Kidney (tissue), 14 donors: ENCODE measurements around the gene COL23A1. TPM values are rescaled to one million over a fixed set of nuclear protein-coding genes. Genes with fewer than 3 reads are reported as not detected.

Experiments used
- DNase-seq, 5 donors: peaks; one replicate each; pipeline ENCODE4 v3.0.0-alpha.2; 2013 to 2020
- FAIRE-seq: peaks from 2 replicates; lab custom pipeline; 2012; peaks lifted over from hg19 to GRCh38; lab: Jason Lieb, UNC
- H3K27ac ChIP-seq, 2 donors: one replicate each; pipeline ENCODE4 v1.7.0; 2013; ENCODE audit warnings: low read depth in 2 of 2, low read length in 2 of 2, inconsistent platforms in 1 of 2
- H3K27me3 ChIP-seq: one replicate; pipeline ENCODE4 v1.7.1; 2013; ENCODE audit warnings: low read length, inconsistent platforms; ENCODE audit not compliant: control insufficient read depth, insufficient read depth
- H3K36me3 ChIP-seq, 3 donors: one replicate each; pipeline versions ENCODE4 v1.7.0 to v1.7.1; 2013; ENCODE audit warnings: low read length in 3 of 3, control low read depth in 1 of 3, inconsistent platforms in 1 of 3; ENCODE audit not compliant: insufficient read depth in 3 of 3, control insufficient read depth in 2 of 3
- H3K4me1 ChIP-seq, 3 donors: one replicate each; pipeline versions ENCODE4 v1.7.0 to v1.7.1; 2013; ENCODE audit warnings: low read length in 3 of 3, inconsistent platforms in 1 of 3, low read depth in 1 of 3; ENCODE audit not compliant: control insufficient read depth in 2 of 3, insufficient read depth in 2 of 3
- H3K4me3 ChIP-seq, 3 donors: one replicate each; pipeline versions ENCODE4 v1.7.0 to v1.8.1; 2013; ENCODE audit warnings: low read length in 3 of 3, control low read depth in 1 of 3, inconsistent platforms in 1 of 3
- H3K9ac ChIP-seq, 3 donors: one replicate each; pipeline versions ENCODE4 v1.7.0 to v1.7.1; 2013; ENCODE audit warnings: low read length in 3 of 3, control low read depth in 1 of 3, inconsistent platforms in 1 of 3
- H3K9me3 ChIP-seq, 3 donors: one replicate each; pipeline versions ENCODE4 v1.7.0 to v1.7.1; 2013; ENCODE audit warnings: low read length in 3 of 3, control low read depth in 1 of 3, inconsistent platforms in 1 of 3; ENCODE audit not compliant: control insufficient read depth in 2 of 3, insufficient read depth in 1 of 3
- CTCF ChIP-seq: IDR thresholded peaks from 3 replicates; pipeline ENCODE4 v1.5.1; 2012; ENCODE audit warnings: mild to moderate bottlenecking, moderate library complexity, borderline replicate concordance; ENCODE audit not compliant: insufficient read depth; ENCODE audit errors: extremely low read depth
- intact Hi-C: fragments of 100-400 bp; cut with DNase I; formaldehyde crosslinking; loops from one replicate; pipeline ENCODE4 v1.11.1; 2022
- polyA plus RNA-seq: library from polyadenylated mRNA; stranded (reverse); fragments of 350-450 nt; fragmentation: Illumina TruSeq; extraction: RNeasy Lipid Tissue Mini Kit (QIAGEN cat#74804); gene quantifications from one replicate; pipeline ENCODE4 v1.2.3, GENCODE V29; 2014; ENCODE audit warnings: low read depth, low replicate concordance; ENCODE audit not compliant: insufficient read depth
- total RNA-seq: library from RNA; stranded (reverse); fragmentation: NEBNext Ultra II Directional; extraction: Animal tissue kit (Norgen Biotek cat#: 25700); gene quantifications from one replicate; pipeline ENCODE4 v1.2.1, GENCODE V29; 2021
- donor health status: control.
- donor health status: control.
- donor health status: control.
- donor health status: control.
- donor health status: control.
- donor health status: DM: yes; HTN: yes; CAD: no.
- donor health status: Normal renal cell carcinoma (clear cell type).

COL23A1 gene
- total and polyA plus RNA-seq, 2 donors from 2014 or later: 4.1 to 8.7 TPM

GRCh38 chr5:178545941-178546674 lies 44.1 kb downstream of the COL23A1 start:
- H3K9ac ChIP-seq: no peak overlapping the region
- peaks cover 0 to 8% (median 0%) of the 10 kb centered on the region in 3 donors for H3K4me1 ChIP-seq
- TF ChIP-seq CTCF: no peak
- peak in 2 of 5 donors; percentile 20 to 64 for DNase-seq
- no peaks in the 10 kb centered on the region for H3K36me3 ChIP-seq
- intact Hi-C loops: no loop called here
- H3K27me3 ChIP-seq: no peaks in the 10 kb centered on the region
- FAIRE-seq: no peak
- no peaks in the 10 kb centered on the region for H3K9me3 ChIP-seq
- H3K27ac ChIP-seq: no peak overlapping the region
- H3K4me3 ChIP-seq: no peak overlapping the region

- no peak for TF ChIP-seq CTCF
- FAIRE-seq: no peak
- Histone ChIP-seq H3K4me3 (no peak overlapping the region), H3K4me1 (peaks cover 0 to 8% (median 0%) of the 10 kb centered on the region in 3 donors), H3K9me3 (no peaks in the 10 kb centered on the region), H3K36me3 (no peaks in the 10 kb centered on the region), H3K9ac (no peak overlapping the region), H3K27ac (no peak overlapping the region), H3K27me3 (no peaks in the 10 kb centered on the region)
- intact Hi-C loops: no loop called here
- DNase-seq: peak in 1 of 5 donors; percentile 60
These were observed 45.0 kb downstream of the COL23A1 start for GRCh38 chr5:178545176-178545575.

- Histone ChIP-seq H3K9me3 (no peaks in the 10 kb centered on the region), H3K27me3 (no peaks in the 10 kb centered on the region), H3K27ac (no peak overlapping the region), H3K36me3 (no peaks in the 10 kb centered on the region), H3K4me3 (no peak overlapping the region), H3K4me1 (peaks cover 0 to 8% (median 0%) of the 10 kb centered on the region in 3 donors), H3K9ac (no peak overlapping the region)
- FAIRE-seq (no peak), DNase-seq (peak in 2 of 5 donors; percentile 33 to 66)
- no peak for TF ChIP-seq CTCF
- intact Hi-C loops: no loop called here
These were observed 45.9 kb downstream of the COL23A1 start for GRCh38 chr5:178544166-178544834.
